T-cell (primary cell): ENCODE results near the gene SURF1. TPM values are rescaled to one million over a fixed set of nuclear protein-coding genes. Genes with fewer than 3 reads are reported as not detected.
A peak's percentile ranks its signal among the peaks of the same experiment; 100 is the strongest.

ENCODE experiments used
- ATAC-seq, 4 experiments: fragments of 200-7000 bp in 3 of 4; fragments of 150-1000 bp in 1 of 4; cut with Tn5 transposase; replicated peaks in 1 of 4; 1 replicate in 3 of 4; 2 replicates in 1 of 4; pipeline ENCODE4 v1.10.0; 2021; ENCODE audit warnings: moderate library complexity in 3 of 4, mild to moderate bottlenecking in 2 of 4, moderate number of reproducible peaks in 1 of 4
- CTCF ChIA-PET, 2 donors: fragments of 300-600 bp; sonication (Branson Sonifier 250); formaldehyde crosslinking; loops; one replicate each; lab custom pipeline; 2022; ENCODE audit warnings: antibody characterized with exemption in 2 of 2; lab: Charles Lee
- POLR2A ChIA-PET, 2 donors: fragments of 300-600 bp; sonication (Branson Sonifier 250); formaldehyde crosslinking; loops; one replicate each; lab custom pipeline; 2022; ENCODE audit warnings: antibody characterized with exemption in 2 of 2; lab: Charles Lee
- DNase-seq, 35 experiments: peaks; one replicate each; pipeline versions ENCODE4 v3.0.0 to v3.0.0-alpha.2; 2013 to 2023
- H3K27ac ChIP-seq: one replicate; pipeline ENCODE4 v1.5.1; 2013; ENCODE audit warnings: low read length
- H3K27me3 ChIP-seq, 2 experiments: replicated peaks in 1 of 2; 1 replicate in 1 of 2; 2 replicates in 1 of 2; pipeline versions ENCODE4 v1.6.1 to v1.7.0; 2013; ENCODE audit warnings: low read length in 1 of 2, mixed read lengths in 1 of 2; ENCODE audit not compliant: control insufficient read depth in 2 of 2, insufficient read depth in 2 of 2; ENCODE audit errors: extremely low read depth in 1 of 2
- H3K36me3 ChIP-seq, 2 donors: 1 replicate in 1 of 2; 2 replicates in 1 of 2; pipeline versions ENCODE4 v1.6.1 to v1.7.0; 2013; ENCODE audit warnings: low read length in 1 of 2; ENCODE audit not compliant: control insufficient read depth in 2 of 2, insufficient read depth in 1 of 2; ENCODE audit errors: extremely low read depth in 1 of 2
- H3K4me1 ChIP-seq, 2 experiments: 1 replicate in 1 of 2; 2 replicates in 1 of 2; pipeline versions ENCODE4 v1.6.1 to v1.7.0; 2013; ENCODE audit warnings: low read length in 2 of 2, mixed read lengths in 1 of 2; ENCODE audit not compliant: insufficient read depth in 2 of 2, control insufficient read depth in 1 of 2; ENCODE audit errors: extremely low read depth in 1 of 2
- H3K4me3 ChIP-seq, 2 donors: 1 replicate in 1 of 2; 2 replicates in 1 of 2; pipeline versions ENCODE4 v1.5.1 to v1.7.0; 2013; ENCODE audit warnings: mild to moderate bottlenecking in 2 of 2, low read length in 1 of 2, moderate library complexity in 1 of 2; ENCODE audit not compliant: control insufficient read depth in 1 of 2; ENCODE audit errors: extremely low read depth in 1 of 2
- H3K9me3 ChIP-seq: 2 replicates; pipeline ENCODE4 v1.7.0; 2013
- H3K27ac Mint-ChIP-seq, 2 donors: one replicate each; pipeline ENCODE4 v1.8.0; 2020 to 2021; ENCODE audit warnings: mild to moderate bottlenecking in 2 of 2, mixed read lengths in 2 of 2
- H3K27me3 Mint-ChIP-seq, 2 donors: one replicate each; pipeline ENCODE4 v1.8.0; 2021 to 2022; ENCODE audit warnings: mixed read lengths in 2 of 2
- H3K36me3 Mint-ChIP-seq: one replicate; pipeline ENCODE4 v1.8.0; 2021; ENCODE audit warnings: mixed read lengths
- H3K4me1 Mint-ChIP-seq, 3 donors: one replicate each; pipeline ENCODE4 v1.8.0; 2020 to 2022; ENCODE audit warnings: mixed read lengths in 3 of 3, mild to moderate bottlenecking in 1 of 3
- H3K4me3 Mint-ChIP-seq, 3 donors: one replicate each; pipeline ENCODE4 v1.8.0; 2020 to 2022; ENCODE audit warnings: mild to moderate bottlenecking in 3 of 3, mixed read lengths in 3 of 3, moderate library complexity in 3 of 3
- H3K9me3 Mint-ChIP-seq, 3 donors: one replicate each; pipeline ENCODE4 v1.8.0; 2020 to 2022; ENCODE audit warnings: mixed read lengths in 3 of 3
- whole genome bisulfite sequencing: methylation state at CpG from one replicate; pipeline ENCODE4 v1.1.5; 2013; ENCODE audit warnings: missing lambda C conversion rate; ENCODE audit not compliant: insufficient coverage; 5-methylcytosine and 5-hydroxymethylcytosine counted together
- total RNA-seq, 35 experiments: library from RNA in 6 of 35; stranded (reverse) in 6 of 35; fragments of 120-200 nt in 1 of 35; gene quantifications; one replicate each; pipeline versions ENCODE4 v1.2.1 to v1.2.4 and lab custom pipeline; 2013 to 2026

SURF1 gene
- total RNA-seq, 5 donors from 2014 or later (not counting 1 experiment from before 2014, with no cell fraction given) = 33.0 to 58.7 (median 58.3) TPM

DNA sequence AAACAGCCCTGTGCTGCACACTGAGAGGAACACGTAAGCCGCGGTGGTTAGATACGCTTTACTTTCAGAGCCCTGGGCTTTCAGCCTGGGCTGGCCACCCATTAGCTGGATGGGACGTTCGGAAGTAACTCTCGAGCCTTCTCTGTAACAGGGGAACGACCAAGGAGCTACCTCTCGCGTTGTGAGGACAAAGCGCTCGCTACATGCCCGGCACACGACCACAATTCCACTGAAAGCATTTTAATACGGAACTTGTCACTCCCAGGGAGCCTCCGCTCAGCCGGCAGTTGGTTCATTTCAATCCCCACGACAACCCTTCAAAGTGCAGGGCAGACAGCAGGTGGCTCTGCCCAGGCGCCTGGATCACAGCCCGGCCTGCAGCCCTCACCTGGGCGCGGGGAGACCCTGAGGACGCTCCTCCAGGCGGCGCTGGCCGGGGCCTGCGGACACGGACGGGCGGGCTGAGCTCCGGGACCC is 368 bp downstream of the SURF1 start:
- Mint-ChIP-seq H3K27ac (peak overlapping the region; percentile 84 to 85), H3K27me3 (no peaks in the 10 kb centered on the region), H3K9me3 (no peaks in the 10 kb centered on the region), H3K36me3 (peaks cover 19% of the 10 kb centered on the region), H3K4me3 (peak overlapping the region; percentile 82 to 87 (median 84)), H3K4me1 (peaks cover 25 to 47% (median 44%) of the 10 kb centered on the region in 3 donors)
- WGBS = under 1% methylated on average over 31 of the region's 31 CpGs
- Histone ChIP-seq H3K4me3 (peak overlapping the region; percentile 49 to 87), H3K27ac (peak overlapping the region; percentile 27), H3K4me1 (peaks cover 9 to 51% of the 10 kb centered on the region in 2 experiments), H3K27me3 (no peaks in the 10 kb centered on the region), H3K9me3 (no peaks in the 10 kb centered on the region), H3K36me3 (peaks cover 16 to 65% of the 10 kb centered on the region in 2 donors)
- POLR2A ChIA-PET = interaction anchor here (0.6 to 2.3 kb wide), 3 partner anchors 8 to 677 kb away, joined by 3 to 9 read pairs (median 6); no protein-coding TSS in a partner anchor
- ATAC-seq (peak; percentile 43 to 56 (median 51)), DNase-seq (peak in 2 of 35 experiments; percentile 16 to 25)
- CTCF ChIA-PET = interaction anchor here (0.8 to 2.8 kb wide), 3 partner anchors 15 to 170 kb away, joined by 3 to 16 read pairs (median 4); no protein-coding TSS in a partner anchor

DNA sequence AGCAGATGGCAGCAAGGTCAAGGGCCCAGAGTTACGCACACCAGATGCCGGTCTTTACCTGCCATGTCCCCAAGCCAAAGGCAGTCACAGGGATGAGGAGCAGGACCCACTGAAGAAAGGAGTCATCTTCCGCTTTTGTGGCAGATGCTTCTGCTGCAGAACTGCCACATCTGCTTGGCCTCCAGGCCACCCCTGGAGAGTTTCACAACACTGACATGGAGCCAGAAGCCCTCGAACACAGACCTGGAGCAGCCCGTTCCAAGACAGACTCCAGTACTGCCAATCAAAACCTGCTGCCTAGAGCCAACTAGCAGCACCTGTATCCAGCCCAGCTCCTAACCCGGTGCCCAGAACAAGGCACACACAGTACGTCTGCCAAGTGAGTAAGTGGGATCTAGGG is 1.5 kb downstream of the SURF1 start:
- H3K27ac Mint-ChIP-seq = no peak overlapping the region
- 90% methylated on average over 6 of the region's 7 CpGs for WGBS
- peak overlapping the region; percentile 82 to 87 (median 84) for H3K4me3 Mint-ChIP-seq
- CTCF ChIA-PET = no interaction called here
- Histone ChIP-seq H3K27ac (no peak overlapping the region), H3K27me3 (no peaks in the 10 kb centered on the region), H3K36me3 (peaks cover 18 to 65% of the 10 kb centered on the region in 2 donors), H3K4me3 (no peak overlapping the region), H3K4me1 (peaks cover 9 to 49% of the 10 kb centered on the region in 2 experiments), H3K9me3 (no peaks in the 10 kb centered on the region)
- no peaks in the 10 kb centered on the region for H3K9me3 Mint-ChIP-seq
- POLR2A ChIA-PET = interaction anchor here in 1 of 2 donors (1.4 kb wide), 1 partner anchor 9 kb away, joined by 3 read pairs; no protein-coding TSS in a partner anchor
- peaks cover 25 to 51% (median 50%) of the 10 kb centered on the region in 3 donors for H3K4me1 Mint-ChIP-seq
- ATAC-seq (no peak), DNase-seq (no peak)
- H3K36me3 Mint-ChIP-seq = peaks cover 26% of the 10 kb centered on the region
- no peaks in the 10 kb centered on the region for H3K27me3 Mint-ChIP-seq

DNA sequence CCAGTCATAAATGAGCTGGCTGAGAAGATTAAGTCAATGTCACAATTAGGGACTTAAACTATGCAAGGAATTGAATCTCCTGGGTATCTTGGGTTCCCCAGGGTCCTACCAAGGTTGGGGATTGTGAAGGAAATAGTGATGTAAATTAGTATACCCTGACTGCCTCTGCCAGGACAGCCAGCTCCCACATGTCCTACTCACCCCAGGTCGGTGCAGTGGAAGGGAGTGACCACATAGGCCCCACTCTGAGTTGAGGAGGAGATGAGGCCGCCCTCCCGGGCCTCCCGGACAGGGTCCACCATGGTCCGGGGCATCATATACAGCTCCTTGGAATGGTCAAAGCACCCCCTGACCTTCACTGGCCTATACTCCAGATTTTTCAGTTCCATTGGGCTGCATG is 2.7 kb downstream of the SURF1 start:
- no peaks in the 10 kb centered on the region for H3K9me3 Mint-ChIP-seq
- H3K27me3 ChIP-seq = no peaks in the 10 kb centered on the region
- POLR2A ChIA-PET = interaction anchor here in 1 of 2 donors (0.7 kb wide), 1 partner anchor 106 kb away, joined by 7 read pairs; no protein-coding TSS in a partner anchor
- H3K9me3 ChIP-seq = no peaks in the 10 kb centered on the region
- ATAC-seq (no peak), DNase-seq (no peak)
- H3K27me3 Mint-ChIP-seq = no peaks in the 10 kb centered on the region
- peaks cover 31 to 56% (median 54%) of the 10 kb centered on the region in 3 donors for H3K4me1 Mint-ChIP-seq
- H3K36me3 ChIP-seq = peaks cover 14 to 65% of the 10 kb centered on the region in 2 donors
- CTCF ChIA-PET = no interaction called here
- WGBS = 100% methylated on average over 1 of the region's 5 CpGs
- no peak overlapping the region for H3K4me3 ChIP-seq
- H3K4me1 ChIP-seq = peaks cover 18 to 49% of the 10 kb centered on the region in 2 experiments
- no peak overlapping the region for H3K27ac ChIP-seq
- H3K36me3 Mint-ChIP-seq = peaks cover 37% of the 10 kb centered on the region
- no peak overlapping the region for H3K27ac Mint-ChIP-seq
- peak overlapping the region in 1 of 3 donors; percentile 33 for H3K4me3 Mint-ChIP-seq

DNA sequence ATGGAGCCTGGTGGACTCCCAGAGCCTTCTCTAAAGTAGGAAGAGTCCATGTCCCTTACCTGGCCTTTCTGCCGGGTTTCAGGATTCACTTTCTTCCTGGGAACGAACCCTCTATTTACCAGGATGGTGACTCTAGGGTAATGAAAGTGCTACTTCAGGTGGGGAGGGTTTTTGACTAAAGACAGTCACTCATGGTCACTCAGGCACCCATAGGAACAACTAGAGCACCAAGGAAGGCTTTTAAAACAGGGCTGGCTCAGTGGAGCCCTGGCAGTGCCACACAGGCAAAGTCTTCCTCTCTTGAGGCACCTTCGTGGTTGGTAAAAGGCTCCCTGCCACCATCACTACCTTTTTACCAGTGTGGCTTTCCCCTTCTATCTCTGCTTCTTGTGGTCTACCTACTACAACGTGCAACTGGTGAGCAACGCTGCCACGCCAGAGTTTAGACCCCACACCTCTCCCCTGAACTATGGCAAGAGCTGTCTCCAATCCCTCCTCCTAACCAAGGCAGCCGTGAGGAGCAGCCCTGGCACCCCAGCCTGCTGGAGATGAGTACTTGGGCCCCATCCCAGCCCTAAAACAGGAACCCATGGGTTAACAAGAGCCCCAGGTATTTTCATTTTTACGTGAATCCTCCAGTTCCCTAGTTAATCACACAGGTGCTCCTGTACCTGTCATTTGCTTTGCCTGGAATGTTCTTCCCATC is 3.5 kb downstream of the SURF1 start:
- Histone ChIP-seq H3K36me3 (peaks cover 14 to 59% of the 10 kb centered on the region in 2 donors), H3K4me3 (no peak overlapping the region), H3K9me3 (no peaks in the 10 kb centered on the region), H3K27me3 (peaks cover 0 to 3% of the 10 kb centered on the region in 2 experiments), H3K4me1 (peaks cover 18 to 44% of the 10 kb centered on the region in 2 experiments), H3K27ac (no peak overlapping the region)
- Mint-ChIP-seq H3K4me3 (no peak overlapping the region), H3K4me1 (peaks cover 31 to 54% (median 53%) of the 10 kb centered on the region in 3 donors), H3K36me3 (peaks cover 38% of the 10 kb centered on the region), H3K9me3 (no peaks in the 10 kb centered on the region), H3K27me3 (no peaks in the 10 kb centered on the region), H3K27ac (no peak overlapping the region)
- WGBS = 73% methylated on average over 6 of the region's 8 CpGs
- CTCF ChIA-PET = no interaction called here
- ATAC-seq (no peak), DNase-seq (no peak)
- POLR2A ChIA-PET = interaction anchor here in 1 of 2 donors (0.7 kb wide), 1 partner anchor 106 kb away, joined by 7 read pairs; no protein-coding TSS in a partner anchor

DNA sequence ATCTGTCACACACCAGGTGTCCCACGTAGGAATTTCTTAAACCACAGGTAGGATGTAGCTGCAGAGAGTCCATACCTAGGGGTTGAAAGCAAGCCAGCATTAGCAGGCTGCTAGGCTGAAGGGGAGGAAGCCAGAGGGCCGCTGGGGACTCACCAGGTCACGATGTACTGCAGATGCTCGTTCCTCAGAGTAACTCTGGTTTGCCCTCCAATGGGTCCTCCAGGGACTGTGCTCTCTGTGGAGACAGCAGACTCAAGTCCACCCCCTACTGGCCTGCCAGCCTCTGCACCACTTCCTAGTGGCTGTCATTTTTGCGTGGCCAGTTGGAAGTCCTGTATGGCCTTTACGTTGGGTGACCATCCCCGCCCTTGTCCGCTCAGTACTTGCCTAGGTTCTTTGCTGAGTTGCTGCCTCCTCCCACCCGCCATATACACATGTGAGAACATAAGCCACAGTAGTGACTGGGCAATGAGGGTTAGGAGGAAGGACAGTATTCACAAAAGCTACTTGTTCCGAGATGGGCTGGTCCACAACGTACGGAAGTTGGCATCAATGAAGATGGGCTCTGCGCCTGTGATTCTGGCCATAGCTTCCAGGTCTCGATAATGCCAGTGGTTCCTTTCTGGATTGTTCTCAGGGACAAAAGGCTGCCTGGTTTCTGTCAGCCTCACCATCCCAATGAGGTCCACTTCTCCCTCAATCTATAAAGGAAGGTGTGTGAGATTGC is 4.2 kb downstream of the SURF1 start:
- no peak overlapping the region for H3K4me3 Mint-ChIP-seq
- H3K27ac ChIP-seq = no peak overlapping the region
- H3K4me1 Mint-ChIP-seq = peaks cover 32 to 49% (median 48%) of the 10 kb centered on the region in 3 donors
- H3K36me3 Mint-ChIP-seq = peaks cover 39% of the 10 kb centered on the region
- peaks cover 0 to 3% of the 10 kb centered on the region in 2 experiments for H3K27me3 ChIP-seq
- peaks cover 14 to 55% of the 10 kb centered on the region in 2 donors for H3K36me3 ChIP-seq
- H3K9me3 ChIP-seq = no peaks in the 10 kb centered on the region
- H3K9me3 Mint-ChIP-seq = no peaks in the 10 kb centered on the region
- DNase-seq (peak in 1 of 35 experiments; percentile 41), ATAC-seq (no peak)
- peaks cover 14 to 40% of the 10 kb centered on the region in 2 experiments for H3K4me1 ChIP-seq
- WGBS = 80% methylated on average over 9 of the region's 14 CpGs
- no peak overlapping the region for H3K4me3 ChIP-seq
- POLR2A ChIA-PET = interaction anchor here in 1 of 2 donors (0.7 kb wide), 1 partner anchor 17 kb away, joined by 4 read pairs; no protein-coding TSS in a partner anchor
- CTCF ChIA-PET = interaction anchor here in 1 of 2 donors (0.8 to 2.8 kb wide), 2 partner anchors 18 to 22 kb away, joined by 4 to 11 read pairs; no protein-coding TSS in a partner anchor
- H3K27me3 Mint-ChIP-seq = no peaks in the 10 kb centered on the region
- no peak overlapping the region for H3K27ac Mint-ChIP-seq
